HL-60/S4 treated with retinoic acid at 250 ng/mL for 4 days and 3 days (cell line): ENCODE results near the gene TMEM143.
"Not testable (repeated sequence)": the region's sequence is repeated elsewhere in the genome, so short reads cannot be mapped to it uniquely, and the experiment has no call there.

ENCODE experiments used
- in situ Hi-C: fragments of 300-500 bp; cut with MboI; formaldehyde crosslinking; loops from 2 replicates; pipeline ENCODE4 v1.7.0; 2022; ENCODE audit warnings: low sequenced_read_pairs

The TMEM143 gene

GRCh38 chr19:48391100-48392005 lies 27.6 kb upstream of the TMEM143 start, which contains the start of gene KDELR1:
KDELR1 (minus strand) TSS chr19:48391551; CDS start chr19:48391358, 193 bp downstream.
- in situ Hi-C loops: no loop called here

DNA sequence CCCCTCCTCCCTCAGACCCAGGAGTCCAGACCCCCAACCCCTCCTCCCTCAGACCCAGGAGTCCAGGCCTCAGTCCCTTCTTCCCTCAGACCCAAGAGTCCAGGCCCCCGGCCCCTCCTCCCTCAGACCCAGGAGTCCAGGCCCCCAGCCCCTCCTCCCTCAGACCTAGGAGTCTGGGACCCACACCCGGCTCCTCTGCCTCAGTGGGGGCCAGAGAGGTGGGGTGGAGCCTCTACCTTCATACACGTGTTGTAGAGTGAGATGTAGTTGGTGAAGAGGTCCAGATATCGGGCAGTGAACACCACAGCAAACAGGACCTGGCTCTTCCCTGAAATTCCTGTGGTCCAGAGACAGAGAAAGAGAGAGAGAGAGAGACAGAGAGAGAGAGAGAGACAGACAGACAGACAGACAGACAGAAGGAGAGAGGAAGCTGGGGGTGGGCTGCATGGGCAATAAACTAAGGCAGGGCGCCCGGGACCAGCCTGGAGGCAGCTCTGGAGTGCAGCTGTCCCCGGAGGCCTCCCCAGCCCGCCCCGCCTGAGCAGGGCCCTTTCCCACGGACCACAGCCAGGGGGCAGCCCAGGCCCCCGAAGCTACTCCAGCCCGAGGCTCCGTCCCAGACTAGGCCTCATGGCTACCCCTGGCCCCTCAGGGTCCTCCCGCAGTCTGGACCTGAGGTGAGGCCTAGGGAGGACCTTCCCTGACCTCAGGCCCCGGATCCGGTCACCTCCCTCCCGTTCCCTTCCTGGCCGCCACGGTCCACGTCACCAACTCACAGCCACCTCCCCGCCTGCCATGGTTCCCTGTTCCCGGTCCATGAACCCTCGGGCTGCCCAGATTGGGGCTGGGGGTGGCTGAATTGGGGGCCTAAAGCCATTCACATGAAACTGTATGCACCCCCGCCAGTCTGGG lies 26.7 kb upstream of the TMEM143 start:
- in situ Hi-C loops: no loop called here

- in situ Hi-C loops: no loop called here
Measured at GRCh38 chr19:48386981-48387380, 23.2 kb upstream of the TMEM143 start.

- in situ Hi-C loops: no loop called here
Measured at GRCh38 chr19:48385461-48386087, 21.8 kb upstream of the TMEM143 start.

DNA sequence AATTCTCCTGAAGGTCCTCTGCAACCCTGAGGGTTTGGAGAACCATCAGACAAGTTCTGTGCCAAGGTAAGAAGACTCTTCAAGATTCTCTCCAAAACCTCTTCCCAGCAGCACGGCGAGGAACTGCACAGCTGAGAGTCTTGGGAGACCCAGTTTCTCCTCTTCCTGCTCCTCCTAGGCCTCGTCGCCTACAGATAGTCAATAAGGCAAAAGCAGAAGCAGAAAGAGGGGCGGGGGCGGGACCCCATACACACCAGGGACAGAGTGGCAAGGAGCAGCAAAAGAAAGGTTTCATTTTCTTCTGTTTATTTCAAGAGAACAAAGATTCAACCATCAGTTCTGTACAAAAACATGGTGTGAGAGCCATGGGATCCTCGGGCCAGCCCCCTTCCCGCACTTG lies 18.5 kb upstream of the TMEM143 start:
- in situ Hi-C loops: no loop called here

GRCh38 chr19:48381178-48381950 lies 17.6 kb upstream of the TMEM143 start:
- in situ Hi-C loops: no loop called here

DNA sequence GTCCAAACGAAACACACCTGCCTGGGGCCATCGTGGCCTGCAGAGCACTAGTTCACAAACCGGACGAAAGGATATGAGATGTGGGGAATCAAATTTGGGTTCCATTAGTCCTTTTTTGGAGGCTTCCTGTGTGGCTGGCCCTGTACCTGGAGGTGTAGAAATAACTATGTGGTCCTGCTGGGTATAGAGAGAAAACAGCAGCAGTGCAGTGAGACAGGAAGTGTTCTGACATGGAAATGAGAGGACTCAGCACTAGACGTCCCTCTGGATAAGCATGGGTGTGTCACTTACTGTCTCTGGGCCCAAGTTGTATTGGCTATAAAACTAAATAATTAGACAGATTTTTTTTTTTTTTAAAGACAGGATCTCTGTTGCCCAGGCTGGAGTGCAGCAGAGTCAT lies 15.3 kb upstream of the TMEM143 start:
- in situ Hi-C loops: no loop called here

- in situ Hi-C loops: no loop called here
Measured at GRCh38 chr19:48378194-48378570, 14.4 kb upstream of the TMEM143 start.

DNA sequence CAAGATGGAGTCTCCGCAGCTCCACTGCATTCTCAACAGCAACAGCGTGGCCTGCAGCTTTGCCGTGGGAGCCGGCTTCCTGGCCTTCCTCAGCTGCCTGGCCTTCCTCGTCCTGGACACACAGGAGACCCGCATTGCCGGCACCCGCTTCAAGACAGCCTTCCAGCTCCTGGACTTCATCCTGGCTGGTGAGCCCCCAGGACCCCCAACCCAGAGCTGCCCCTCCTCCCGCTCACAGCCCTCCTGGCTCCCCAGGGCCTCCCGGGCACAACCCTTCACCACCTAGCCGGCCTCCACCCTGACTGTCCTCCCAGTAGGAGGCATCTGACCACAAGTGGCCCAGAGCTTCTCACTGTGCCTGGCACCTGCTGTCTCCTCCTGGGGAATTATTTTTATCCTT lies 9.8 kb upstream of the TMEM143 start:
- in situ Hi-C loops: no loop called here

GRCh38 chr19:48372904-48373303 lies 9.2 kb upstream of the TMEM143 start:
- in situ Hi-C loops: no loop called here

DNA sequence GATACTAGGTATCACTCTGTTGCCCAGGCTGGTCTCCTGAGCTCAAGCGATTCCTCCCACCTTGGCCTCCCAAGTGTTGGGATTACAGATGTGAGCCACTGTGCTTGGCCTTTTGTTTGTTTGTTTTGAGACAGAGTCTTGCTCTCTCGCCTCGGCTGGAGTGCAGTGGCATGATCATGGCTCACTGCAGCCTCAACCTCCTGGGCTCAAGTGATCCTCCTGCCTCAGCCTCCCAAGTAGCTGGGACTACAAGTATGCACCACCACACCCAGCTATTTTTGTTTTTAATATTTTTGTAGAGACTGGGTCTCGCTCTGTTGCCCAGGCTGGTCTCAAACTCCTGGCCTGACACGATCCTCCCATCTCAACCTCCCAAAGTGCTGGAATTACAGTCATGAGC lies 8.0 kb upstream of the TMEM143 start:
- in situ Hi-C loops: not testable (repeated sequence)

- in situ Hi-C loops: no loop called here
Measured at GRCh38 chr19:48371367-48371766, 7.6 kb upstream of the TMEM143 start.

DNA sequence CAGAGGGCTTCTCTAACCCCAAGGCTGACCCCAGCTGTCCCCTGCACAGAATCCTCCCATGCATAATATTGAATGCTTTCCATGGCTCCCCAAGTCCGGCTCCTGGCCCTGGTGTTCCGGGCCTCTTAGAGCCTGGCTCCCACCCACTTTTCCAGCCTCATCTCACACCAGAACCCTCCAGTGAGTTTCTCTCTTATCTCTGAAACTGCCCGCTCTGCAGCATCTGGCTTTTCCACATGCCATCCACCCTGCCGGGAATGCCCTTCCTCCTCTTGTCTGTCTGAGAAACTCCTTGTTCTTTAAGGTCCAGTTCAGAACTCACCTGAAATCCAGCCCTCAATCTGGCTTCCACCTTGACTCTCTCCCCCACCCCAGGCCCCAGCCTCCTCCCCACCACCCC lies 7.2 kb upstream of the TMEM143 start:
- in situ Hi-C loops: no loop called here

DNA sequence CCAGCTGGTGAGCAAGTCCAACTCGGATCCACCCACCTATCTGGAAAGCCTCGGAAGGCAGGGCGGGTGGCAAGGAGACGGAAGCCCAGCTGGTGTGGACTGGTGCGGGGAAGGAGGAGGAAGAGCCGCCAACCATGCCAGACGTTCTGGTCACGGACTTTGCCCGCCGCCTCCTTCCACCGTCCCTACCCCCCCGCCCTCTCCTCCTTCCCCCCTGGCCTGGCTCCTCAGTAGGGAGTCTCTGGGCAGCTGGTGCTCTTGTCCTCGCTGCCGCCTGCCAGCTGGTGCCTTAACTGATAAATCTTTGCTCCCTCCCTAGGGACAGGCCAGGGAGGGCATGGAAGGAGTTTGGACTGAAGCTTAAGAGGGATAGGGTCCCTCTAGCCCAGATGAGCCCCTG lies 5.2 kb upstream of the TMEM143 start:
- in situ Hi-C loops: no loop called here

GRCh38 chr19:48367855-48368254 lies 4.1 kb upstream of the TMEM143 start:
- in situ Hi-C loops: no loop called here

GRCh38 chr19:48365602-48366001 lies 1.9 kb upstream of the TMEM143 start:
- in situ Hi-C loops: no loop called here

- in situ Hi-C loops: no loop called here
Measured at GRCh38 chr19:48364598-48365348, 1.0 kb upstream of the TMEM143 start.

DNA sequence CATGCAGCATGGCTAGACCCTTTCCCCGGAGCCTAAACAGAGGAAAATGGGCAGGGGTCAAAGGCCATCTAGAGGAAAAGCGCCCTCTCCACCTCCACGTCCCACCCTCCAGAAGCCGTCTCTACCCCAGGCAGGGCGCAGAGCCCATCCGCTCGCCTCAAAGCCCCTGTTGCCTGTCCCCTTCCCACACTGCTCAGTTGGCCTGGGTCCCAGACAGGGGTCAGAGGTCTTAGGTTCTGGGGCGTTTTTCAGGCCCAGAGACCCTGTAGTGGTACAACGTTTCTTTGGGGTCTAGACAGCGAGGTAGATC lies 285 bp downstream of the TMEM143 start:
- in situ Hi-C loops: no loop called here

- in situ Hi-C loops: no loop called here
Measured at GRCh38 chr19:48362716-48363499, 832 bp downstream of the TMEM143 start.
